Heart right ventricle (tissue), 16 donors: ENCODE measurements around the gene WDR86. TPM values are rescaled to one million over a fixed set of nuclear protein-coding genes. Genes with fewer than 3 reads are reported as not detected.
A peak's percentile ranks its signal among the peaks of the same experiment; 100 is the strongest.

Source experiments
- ATAC-seq, 8 donors: fragments of 200-7000 bp; cut with Tn5 transposase; one replicate each; pipeline ENCODE4 v1.9.1; 2020; ENCODE audit warnings: mild to moderate bottlenecking in 8 of 8, moderate library complexity in 8 of 8, moderate number of reproducible peaks in 1 of 8
- DNase-seq, 2 donors: peaks; one replicate each; pipeline ENCODE4 v3.0.0-alpha.2; 2020
- H3K27ac ChIP-seq, 10 donors: fragments of 200-600 bp; sonication (generic) in 2 of 10; one replicate each; pipeline versions ENCODE4 v1.5.0 to v1.8.0; 2020 to 2022; ENCODE audit warnings: mild to moderate bottlenecking in 3 of 10
- H3K27me3 ChIP-seq, 7 donors: fragments of 200-600 bp; one replicate each; pipeline ENCODE4 v1.8.0; 2021 to 2022; ENCODE audit warnings: mild to moderate bottlenecking in 2 of 7
- H3K36me3 ChIP-seq, 9 donors: fragments of 200-600 bp; sonication (generic) in 1 of 9; one replicate each; pipeline versions ENCODE4 v1.5.0 to v1.8.0; 2020 to 2022; ENCODE audit warnings: mild to moderate bottlenecking in 2 of 9
- H3K4me1 ChIP-seq, 9 donors: fragments of 200-600 bp; sonication (generic) in 1 of 9; one replicate each; pipeline versions ENCODE4 v1.5.0 to v1.8.0; 2020 to 2022; ENCODE audit warnings: mild to moderate bottlenecking in 4 of 9
- H3K4me3 ChIP-seq, 10 donors: fragments of 200-600 bp; sonication (generic) in 2 of 10; one replicate each; pipeline versions ENCODE4 v1.5.0 to v1.8.0; 2020 to 2022; ENCODE audit warnings: mild to moderate bottlenecking in 7 of 10, moderate library complexity in 2 of 10
- H3K9me3 ChIP-seq, 11 donors: fragments of 200-600 bp in 10 of 11; sonication (generic) in 2 of 11; one replicate each; pipeline versions ENCODE4 v1.5.0 to v1.8.0; 2013 to 2022; ENCODE audit warnings: mild to moderate bottlenecking in 2 of 11, control low read depth in 1 of 11, moderate library complexity in 1 of 11
- CTCF ChIP-seq, 9 donors: fragments of 200-600 bp; sonication (generic) in 2 of 9; IDR thresholded peaks; one replicate each; pipeline versions ENCODE4 v1.5.0 to v1.8.0; 2021 to 2022; ENCODE audit warnings: antibody characterized with exemption in 9 of 9, mild to moderate bottlenecking in 5 of 9, moderate library complexity in 1 of 9
- WGBS, 2 donors: extraction: QIAGEN DNeasy Blood & Tissue Kit; methylation state at CpG; one replicate each; pipeline ENCODE4 v1.1.7; 2013; ENCODE audit warnings: inconsistent platforms in 1 of 2; 5-methylcytosine and 5-hydroxymethylcytosine counted together
- intact Hi-C, 10 donors: fragments of 100-400 bp; cut with DNase I; formaldehyde crosslinking; loops; one replicate each; pipeline versions ENCODE4 v1.11.1 to v1.14.2; 2022
- polyA plus RNA-seq, 2 donors: library from polyadenylated mRNA; stranded (reverse); fragments of 200-250 nt; gene quantifications; one replicate each; pipeline ENCODE4 v1.2.3, GENCODE V29; 2013
- total RNA-seq, 10 donors: library from RNA; stranded (reverse); fragmentation: NEBNext Ultra II Directional in 3 of 10; extraction: Animal tissue kit (Norgen Biotek cat#: 25700) in 3 of 10; gene quantifications; one replicate each; pipeline versions ENCODE4 v1.2.1 to v1.2.4, GENCODE V29; 2021 to 2023
- donor health status: Arrhythmogenic right ventricular cardiomyopathy.
- donor health status: ischemic (EF 13 %, LVEDD 7.1; RV severe dilation, severe dysfunction).
- donor health status: healthy with polysubstance abuse.
- donor health status: DM: no; HTN: yes; CAD: no.
- donor health status: DM: no; HTN: no; CAD: no.
- donor health status: ischemic (EF 25% LVEDD 6.9; RV normal size, moderate dysfunction).
- donor health status: ischemic (EF 25% LVEDD 5.7; RV mildly dilated, moderate dysfunction).
- donor health status: healthy.
- donor health status: DM: yes; HTN: yes; CAD: no.
- donor health status: Ischemic cardiomyopathy.
- donor health status: ischemic (EF 35%, LVEDD 5.7; RV mildly dilated, moderate dysfunction).
- donor health status: nonischemic (EF 11% LVEDD 7.7; RV severe dilation, severe dysfunction).
- donor health status: DM: yes; HTN: yes; CAD: no.
- donor health status: PGD.
- donor health status: ischemic (EF 29% LVEDD 5.4; RV normal size, mild dysfunction).
- donor health status: nonischemic (EF 23%, LVEDD 6.1; RV moderate dilation, normal function).

The WDR86 gene
- total and polyA plus RNA-seq, 12 donors: 0.15 to 0.52 (median 0.25) TPM; not detected in 3

DNA sequence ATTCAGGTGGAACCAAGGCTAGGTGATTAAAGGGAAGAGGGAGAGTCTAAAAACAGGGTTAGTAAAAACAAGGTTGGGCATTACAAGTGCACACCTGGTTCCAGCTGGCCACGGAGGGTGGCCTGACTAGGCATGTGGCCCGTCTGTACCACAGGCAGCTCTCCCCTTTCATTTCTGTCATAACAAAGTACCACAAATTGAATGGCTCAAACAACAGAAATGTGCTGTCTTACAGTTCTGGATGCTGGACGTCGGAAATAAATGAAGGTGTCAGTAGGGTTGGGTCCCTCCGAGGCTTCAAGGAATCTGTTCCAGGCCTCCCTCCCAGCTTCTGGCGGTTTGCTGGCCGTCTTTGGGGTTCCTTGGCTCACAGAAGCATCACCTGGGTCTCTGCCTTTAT, 13.4 kb upstream of the WDR86 start:
- intact Hi-C loops: no loop called here

DNA sequence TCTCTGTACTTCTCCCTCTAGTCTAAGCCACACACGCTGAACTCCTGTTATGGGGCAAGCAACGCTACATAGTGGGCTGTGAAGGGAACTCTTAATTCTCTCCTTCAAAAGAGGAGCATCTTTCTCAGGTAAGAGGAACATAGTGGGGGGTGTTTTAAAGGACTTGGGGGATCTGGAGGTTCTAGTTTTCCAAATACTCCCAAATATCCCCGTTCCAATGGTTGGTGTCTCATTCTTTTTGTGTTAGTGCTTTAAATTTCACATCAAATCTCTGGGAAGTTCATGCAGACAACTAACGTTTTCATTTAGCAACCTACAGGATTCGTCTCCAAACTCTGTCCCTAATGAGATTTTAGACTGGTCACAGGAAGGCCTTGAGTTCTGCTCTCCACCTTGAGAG, 12.4 kb upstream of the WDR86 start:
- WGBS, 2 donors: 78 to 84% methylated on average over 5 of the region's 5 CpGs
- peaks cover 0 to 17% (median 9%) of the 10 kb centered on the region in 9 donors for H3K4me1 ChIP-seq
- H3K9me3 ChIP-seq: peaks cover 0 to 28% (median 0%) of the 10 kb centered on the region in 11 donors
- H3K27ac ChIP-seq: no peak overlapping the region
- ATAC-seq (no peak), DNase-seq (no peak)
- TF ChIP-seq CTCF (IDR thresholded peaks at IDR 0.05): no peak
- intact Hi-C loops: no loop called here
- H3K36me3 ChIP-seq: no peaks in the 10 kb centered on the region
- H3K27me3 ChIP-seq: peaks cover 0 to 14% (median 0%) of the 10 kb centered on the region in 7 donors
- no peak overlapping the region for H3K4me3 ChIP-seq

More for the DNA sequence above, 13.4 kb upstream of the WDR86 start:
- Histone ChIP-seq H3K36me3 (no peaks in the 10 kb centered on the region), H3K4me3 (no peak overlapping the region), H3K4me1 (peaks cover 0 to 18% (median 9%) of the 10 kb centered on the region in 9 donors), H3K27me3 (peaks cover 0 to 24% (median 0%) of the 10 kb centered on the region in 7 donors), H3K27ac (no peak overlapping the region), H3K9me3 (peaks cover 0 to 28% (median 0%) of the 10 kb centered on the region in 11 donors)
- no peak for TF ChIP-seq CTCF (IDR thresholded peaks at IDR 0.05)
- ATAC-seq (no peak), DNase-seq (no peak)
- 75 to 80% methylated on average over 7 of the region's 7 CpGs for WGBS, 2 donors

DNA sequence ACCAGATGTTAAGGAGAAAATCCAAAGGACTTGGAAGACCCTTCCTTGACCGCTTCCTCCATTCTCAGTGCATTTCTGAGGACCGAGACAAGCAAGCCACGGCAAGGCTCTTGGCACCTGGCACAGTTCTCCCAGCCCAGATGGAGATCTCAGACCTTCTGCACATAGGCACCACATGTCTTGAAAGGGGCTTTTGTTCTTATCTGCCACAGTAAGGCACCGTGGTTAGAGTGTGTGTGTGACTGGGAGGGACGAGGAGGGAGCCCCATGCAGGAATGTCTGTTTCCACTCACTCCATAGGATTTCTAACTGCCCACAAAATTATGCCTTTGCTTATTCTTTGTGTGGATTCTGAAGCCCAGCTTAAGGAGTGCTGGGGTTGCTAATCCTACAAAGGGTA, 10.3 kb upstream of the WDR86 start:
- DNase-seq (no peak), ATAC-seq (no peak)
- H3K4me3 ChIP-seq: no peak overlapping the region
- H3K36me3 ChIP-seq: no peaks in the 10 kb centered on the region
- peaks cover 0 to 8% (median 0%) of the 10 kb centered on the region in 7 donors for H3K27me3 ChIP-seq
- TF ChIP-seq CTCF (IDR thresholded peaks at IDR 0.05): no peak
- intact Hi-C loops: no loop called here
- H3K4me1 ChIP-seq: peaks cover 0 to 25% (median 0%) of the 10 kb centered on the region in 9 donors
- 64 to 67% methylated on average over 5 of the region's 5 CpGs for WGBS, 2 donors
- peaks cover 0 to 28% (median 0%) of the 10 kb centered on the region in 11 donors for H3K9me3 ChIP-seq
- no peak overlapping the region for H3K27ac ChIP-seq

DNA sequence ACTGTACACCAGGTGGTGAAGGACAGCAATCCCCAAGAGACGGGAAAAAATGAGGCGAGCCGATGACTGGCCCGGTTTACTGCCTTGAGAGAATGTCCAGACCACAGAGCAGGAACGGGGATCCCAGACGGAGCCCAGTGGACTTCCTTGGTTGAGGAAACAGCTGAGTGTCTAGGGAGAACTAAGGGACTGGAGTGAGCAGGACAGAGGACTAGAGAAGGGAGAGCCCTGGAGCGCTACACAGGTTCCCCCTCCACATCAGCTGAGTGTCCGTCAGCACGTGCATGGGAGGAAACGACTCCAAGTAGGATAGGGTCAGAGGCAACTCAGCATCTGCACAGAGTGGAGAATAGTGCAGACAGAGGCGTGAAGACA, 7.1 kb upstream of the WDR86 start:
- H3K27me3 ChIP-seq: peaks cover 0 to 33% (median 14%) of the 10 kb centered on the region in 7 donors
- ATAC-seq (peak in 2 of 8 donors; percentile 44 to 46), DNase-seq (no peak)
- H3K27ac ChIP-seq: peak overlapping the region in 1 of 10 donors; percentile 20
- H3K36me3 ChIP-seq: no peaks in the 10 kb centered on the region
- peaks cover 0 to 23% (median 0%) of the 10 kb centered on the region in 11 donors for H3K9me3 ChIP-seq
- intact Hi-C loops: no loop called here
- no peak for TF ChIP-seq CTCF (IDR thresholded peaks at IDR 0.05)
- H3K4me1 ChIP-seq: peaks cover 0 to 25% (median 0%) of the 10 kb centered on the region in 9 donors
- 33 to 48% methylated on average over 11 of the region's 11 CpGs for WGBS, 2 donors
- H3K4me3 ChIP-seq: no peak overlapping the region
